ENCODE data around the gene SHROOM3. TPM values are rescaled to one million over a fixed set of nuclear protein-coding genes. Genes with fewer than 3 reads are reported as not detected.

The SHROOM3 gene
- total RNA-seq, 1 donor from 2014 or later: 0.51 TPM

DNA sequence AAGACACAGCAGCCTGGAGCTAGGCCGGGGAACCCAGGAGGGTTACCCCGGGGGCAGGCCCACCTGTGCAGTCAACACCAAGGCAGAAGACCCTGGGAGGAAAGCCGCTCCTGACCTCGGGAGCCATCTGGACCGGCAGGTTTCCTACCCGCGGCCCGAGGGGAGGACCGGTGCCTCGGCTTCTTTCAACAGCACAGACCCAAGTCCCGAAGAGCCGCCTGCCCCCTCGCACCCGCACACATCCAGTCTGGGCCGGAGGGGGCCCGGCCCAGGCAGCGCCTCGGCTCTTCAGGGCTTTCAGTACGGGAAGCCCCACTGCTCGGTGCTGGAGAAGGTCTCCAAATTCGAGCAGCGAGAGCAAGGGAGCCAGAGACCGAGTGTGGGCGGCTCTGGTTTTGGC, 305.2 kb downstream of the SHROOM3 start:
- DNase-seq (ENCODE audit: low spot score): no peak

DNA sequence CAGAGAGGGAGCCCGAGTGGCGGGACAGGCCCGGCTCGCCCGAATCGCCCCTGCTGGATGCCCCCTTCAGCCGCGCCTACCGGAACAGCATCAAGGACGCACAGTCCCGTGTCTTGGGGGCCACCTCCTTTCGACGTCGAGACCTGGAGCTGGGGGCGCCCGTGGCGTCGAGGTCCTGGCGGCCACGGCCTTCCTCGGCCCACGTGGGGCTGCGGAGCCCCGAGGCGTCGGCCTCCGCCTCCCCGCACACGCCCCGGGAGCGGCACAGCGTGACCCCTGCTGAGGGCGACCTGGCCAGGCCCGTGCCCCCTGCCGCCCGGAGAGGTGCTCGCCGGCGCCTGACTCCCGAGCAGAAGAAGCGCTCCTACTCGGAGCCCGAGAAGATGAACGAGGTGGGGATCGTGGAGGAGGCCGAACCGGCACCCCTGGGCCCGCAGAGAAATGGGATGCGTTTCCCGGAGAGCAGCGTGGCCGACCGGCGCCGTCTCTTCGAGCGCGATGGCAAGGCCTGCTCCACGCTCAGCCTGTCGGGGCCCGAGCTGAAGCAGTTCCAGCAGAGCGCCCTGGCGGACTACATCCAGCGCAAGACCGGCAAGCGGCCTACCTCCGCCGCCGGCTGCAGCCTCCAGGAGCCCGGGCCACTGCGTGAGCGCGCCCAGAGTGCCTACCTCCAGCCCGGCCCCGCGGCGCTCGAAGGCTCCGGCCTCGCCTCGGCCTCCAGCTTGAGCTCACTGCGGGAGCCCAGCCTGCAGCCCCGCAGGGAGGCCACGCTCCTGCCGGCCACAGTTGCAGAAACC, 306.0 kb downstream of the SHROOM3 start:
- DNase-seq (ENCODE audit: low spot score): no peak

GRCh38 chr4:76741663-76742020, 306.6 kb downstream of the SHROOM3 start:
- no peak for DNase-seq (ENCODE audit: low spot score)

DNA sequence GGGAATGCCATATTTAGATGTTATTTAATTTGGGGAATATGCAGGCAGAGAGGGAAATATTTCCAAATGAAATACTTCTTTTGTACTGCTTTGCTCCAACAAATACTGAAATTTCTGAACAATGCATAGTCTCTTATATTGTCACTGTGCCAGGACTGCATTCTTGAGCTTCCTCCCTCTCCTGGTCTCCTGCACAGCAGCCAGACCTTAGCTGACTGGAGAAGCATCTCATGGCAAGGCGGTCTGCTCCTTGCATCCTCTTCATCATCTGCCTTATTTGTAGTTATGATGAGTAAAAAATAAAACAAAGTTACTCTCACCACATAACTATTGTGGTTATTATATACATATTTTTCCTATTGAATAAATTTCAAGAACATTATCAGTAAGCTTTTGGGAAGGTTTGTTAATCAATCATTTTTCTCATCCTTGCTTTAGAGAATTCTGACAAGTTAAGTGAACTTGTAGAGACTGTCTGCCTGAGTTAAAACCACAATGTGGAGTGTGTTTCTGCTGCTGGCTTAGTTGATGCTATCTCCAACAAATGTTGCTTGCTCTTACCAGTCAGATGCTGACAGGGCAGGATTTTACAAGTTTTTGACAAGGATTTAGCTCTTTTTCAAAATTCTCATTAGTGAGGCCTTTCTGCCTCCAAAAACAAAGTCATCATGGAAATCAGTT, 309.4 kb downstream of the SHROOM3 start:
- DNase-seq (ENCODE audit: low spot score): no peak

GRCh38 chr4:76745240-76745639, 310.2 kb downstream of the SHROOM3 start:
- no peak for DNase-seq (ENCODE audit: low spot score)

GRCh38 chr4:76747563-76747962, 312.5 kb downstream of the SHROOM3 start:
- DNase-seq (ENCODE audit: low spot score): no peak

- no peak for DNase-seq (ENCODE audit: low spot score)
Observed at GRCh38 chr4:76748649-76749048, 313.6 kb downstream of the SHROOM3 start.

DNA sequence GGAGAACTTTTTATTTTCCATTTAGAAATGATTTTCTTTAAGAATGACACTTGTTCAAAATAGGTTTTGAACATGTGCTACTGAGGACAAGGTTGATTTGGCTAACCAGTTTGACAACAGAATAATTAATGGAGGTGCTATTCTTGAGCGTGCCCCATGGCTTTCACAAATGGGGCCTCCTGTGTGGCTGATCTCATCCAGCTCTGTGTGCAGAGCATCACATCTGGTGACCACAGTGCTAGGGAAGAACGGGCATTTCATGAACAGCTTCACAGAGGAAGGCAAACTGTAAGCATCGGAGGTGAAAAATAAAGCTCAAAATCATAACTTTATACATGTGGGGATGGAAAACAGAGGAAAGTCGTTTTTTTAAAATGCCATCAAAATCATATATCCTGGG, 314.3 kb downstream of the SHROOM3 start:
- no peak for DNase-seq (ENCODE audit: low spot score)

- DNase-seq (ENCODE audit: low spot score): no peak
Observed at GRCh38 chr4:76750716-76751115, 315.7 kb downstream of the SHROOM3 start.

- DNase-seq (ENCODE audit: low spot score): no peak
Observed at GRCh38 chr4:76751612-76752343, 316.7 kb downstream of the SHROOM3 start.

- DNase-seq (ENCODE audit: low spot score): no peak
Observed at GRCh38 chr4:76752861-76753501, 318.0 kb downstream of the SHROOM3 start.

DNA sequence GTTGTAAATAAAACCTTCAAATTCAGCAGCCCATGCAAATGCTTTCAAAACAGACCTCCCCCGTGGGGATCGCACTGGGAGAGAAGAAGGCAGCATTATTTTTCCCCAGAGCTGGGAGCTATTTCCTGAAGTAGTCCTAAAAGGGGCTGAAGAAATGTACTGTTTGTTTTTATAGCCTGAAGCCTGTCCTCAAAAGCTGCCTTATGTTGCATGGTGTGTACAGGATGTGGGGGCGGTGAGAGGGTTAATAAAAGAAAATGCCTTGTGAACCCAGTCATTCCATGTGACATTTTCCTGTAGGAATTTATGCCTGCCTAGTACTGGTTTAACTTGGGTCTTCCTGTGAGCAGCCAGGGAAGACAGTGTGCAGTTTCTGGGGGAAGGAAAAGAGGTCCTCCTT, 318.8 kb downstream of the SHROOM3 start:
- no peak for DNase-seq (ENCODE audit: low spot score)

DNA sequence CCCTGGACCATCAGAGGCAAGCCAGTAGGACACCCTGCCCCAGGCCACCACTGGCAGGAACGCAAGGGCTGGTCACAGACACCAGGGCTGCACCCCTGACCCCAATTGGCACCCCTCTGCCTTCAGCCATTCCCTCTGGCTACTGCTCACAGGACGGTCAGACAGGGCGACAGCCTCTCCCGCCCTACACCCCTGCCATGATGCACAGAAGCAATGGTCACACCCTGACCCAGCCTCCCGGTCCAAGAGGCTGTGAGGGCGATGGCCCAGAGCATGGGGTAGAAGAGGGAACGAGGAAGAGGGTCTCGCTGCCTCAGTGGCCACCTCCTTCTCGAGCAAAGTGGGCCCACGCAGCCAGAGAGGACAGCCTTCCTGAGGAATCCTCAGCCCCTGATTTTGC, 319.4 kb downstream of the SHROOM3 start:
- no peak for DNase-seq (ENCODE audit: low spot score)

DNA sequence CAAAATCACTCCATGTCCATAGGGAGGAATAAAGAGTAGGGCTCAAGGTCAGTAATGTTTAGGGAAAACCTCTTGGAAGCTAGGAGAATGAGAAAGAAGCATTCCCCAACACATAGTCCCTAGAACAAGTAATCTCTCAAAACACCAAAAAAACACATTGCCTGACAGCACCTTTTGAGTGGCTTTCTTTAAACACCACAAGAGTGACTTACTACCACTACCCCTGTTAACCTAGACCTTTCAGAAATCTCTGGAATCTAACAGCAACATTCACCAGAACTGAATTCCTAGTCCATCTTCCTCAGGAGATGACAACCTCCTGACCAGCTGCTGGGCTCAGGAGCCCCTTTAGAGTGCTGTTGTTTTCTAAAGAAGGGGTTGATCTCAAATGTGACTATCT, 320.7 kb downstream of the SHROOM3 start:
- DNase-seq (ENCODE audit: low spot score): no peak

GRCh38 chr4:76756416-76756815, 321.4 kb downstream of the SHROOM3 start:
- no peak for DNase-seq (ENCODE audit: low spot score)

GRCh38 chr4:76757418-76757939, 322.4 kb downstream of the SHROOM3 start:
- no peak for DNase-seq (ENCODE audit: low spot score)

DNA sequence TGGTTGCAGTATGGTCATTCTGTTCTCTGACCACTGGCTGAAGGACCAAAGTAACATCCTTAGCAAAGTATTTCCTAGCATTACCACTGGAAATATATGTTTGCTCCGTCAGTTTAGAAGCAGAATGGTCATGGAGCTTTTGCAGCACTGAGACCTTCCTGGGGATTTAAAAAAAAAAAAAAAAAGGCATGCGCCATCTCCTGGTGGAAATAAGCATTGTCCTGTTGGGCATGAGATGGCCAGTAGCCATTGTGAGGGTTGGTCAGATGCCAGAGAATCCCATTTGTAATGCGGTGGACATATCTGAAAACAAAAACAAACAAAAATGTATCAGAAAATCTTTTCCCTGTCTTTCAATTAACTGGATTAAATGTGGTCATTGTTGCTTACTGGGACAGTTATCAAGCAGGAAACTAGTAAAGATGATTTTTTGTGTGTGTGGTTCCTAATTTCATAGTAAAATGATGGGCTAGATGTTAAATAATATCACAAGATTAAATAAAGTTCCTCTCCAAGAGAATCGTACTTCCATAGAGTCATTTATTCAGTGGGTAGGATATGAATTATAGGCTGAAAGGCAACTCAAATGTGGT, 323.4 kb downstream of the SHROOM3 start:
- no peak for DNase-seq (ENCODE audit: low spot score)

DNA sequence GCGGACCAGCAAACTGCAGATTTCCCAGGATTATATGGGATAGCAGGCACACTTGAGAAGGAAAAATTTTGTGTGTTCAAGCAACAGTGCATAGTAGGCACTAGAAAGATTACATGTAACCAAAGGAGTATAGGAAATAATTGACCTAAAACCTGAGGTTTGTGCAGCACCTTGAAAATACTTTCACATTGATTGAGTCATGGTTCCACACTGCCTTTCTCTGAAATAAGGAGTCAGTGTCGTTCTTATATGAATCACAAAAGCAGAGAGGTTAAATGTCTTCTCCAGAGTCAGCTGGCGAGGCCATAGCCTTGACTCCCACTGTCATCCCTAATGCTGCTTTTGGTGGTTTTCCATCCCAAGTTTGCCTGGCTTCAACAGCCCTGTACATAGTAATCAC, 324.0 kb downstream of the SHROOM3 start:
- no peak for DNase-seq (ENCODE audit: low spot score)

DNA sequence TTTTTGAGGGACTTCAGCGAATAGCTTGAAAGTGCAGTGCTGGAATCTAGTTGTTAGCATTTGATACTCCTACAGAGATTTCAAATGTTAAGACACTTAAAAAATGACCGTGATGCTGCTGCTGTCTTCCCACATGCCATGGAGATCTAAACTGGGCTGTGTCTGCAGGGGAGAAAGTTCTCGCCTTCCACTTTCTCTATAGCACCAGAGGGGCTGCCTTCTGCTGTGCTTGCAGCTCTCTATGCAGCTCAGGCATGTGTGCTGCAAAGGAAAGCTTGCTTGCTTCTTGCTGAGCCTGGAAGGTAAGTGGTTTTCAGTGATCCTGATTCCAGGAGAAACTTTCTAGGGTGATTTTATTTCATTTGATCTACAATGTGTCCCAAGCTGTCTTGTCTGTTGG, 325.2 kb downstream of the SHROOM3 start:
- DNase-seq (ENCODE audit: low spot score): no peak

DNA sequence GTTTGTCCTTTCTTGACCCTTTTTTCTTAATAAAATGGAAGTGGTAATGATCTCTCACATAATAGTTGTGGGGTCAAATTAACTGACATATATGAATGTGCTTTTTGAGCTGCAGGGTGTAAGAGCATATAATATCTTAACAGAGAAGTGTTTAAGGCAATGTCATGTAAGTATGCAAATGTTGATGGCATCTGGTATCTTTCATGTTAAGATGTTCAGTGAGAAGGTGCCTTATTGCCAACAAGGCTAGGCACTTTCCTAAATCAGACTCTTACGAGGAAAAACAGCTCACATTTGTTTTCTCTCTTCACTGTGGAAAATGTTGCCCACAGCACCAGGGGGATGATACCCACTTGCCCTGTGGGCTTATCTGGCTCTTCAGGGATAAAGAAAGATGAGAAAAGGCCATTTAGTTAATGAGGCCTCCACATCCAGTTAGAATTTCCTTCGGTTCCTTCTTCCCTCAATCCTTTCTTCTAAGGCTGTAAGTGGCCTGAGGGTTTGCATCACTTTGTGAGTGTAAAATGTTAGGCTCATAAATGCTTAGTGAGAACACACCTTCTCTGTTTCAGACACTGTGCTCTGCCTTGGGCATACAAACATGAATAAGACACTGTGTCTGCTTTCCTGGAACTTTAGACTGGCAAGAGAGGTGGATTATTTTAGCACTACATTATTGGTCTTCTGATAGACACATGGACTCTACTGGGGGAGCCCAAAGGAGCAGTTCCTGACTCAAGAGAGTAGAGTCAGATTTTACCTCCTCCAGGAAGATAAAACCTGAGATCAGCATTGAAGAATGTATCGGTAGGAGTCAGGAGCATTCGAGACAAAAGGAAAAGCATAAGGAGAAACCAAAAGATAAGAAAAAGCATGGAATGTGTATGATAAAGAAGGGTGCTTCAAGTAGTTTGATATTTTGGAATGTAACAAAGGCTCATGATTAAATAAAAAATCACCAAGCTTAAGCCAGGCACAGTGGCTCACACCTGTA, 327.4 kb downstream of the SHROOM3 start:
- DNase-seq (ENCODE audit: low spot score): no peak
